Measurements from ENCODE around the gene FMNL3.

The FMNL3 gene

GRCh38 chr12:49641748-49642369 is 65.3 kb downstream of the FMNL3 start:
- TF ChIP-seq CTCF (IDR thresholded peaks at IDR 0.05; ENCODE audit: insufficient read depth, low read depth, low read length, missing control alignments) = no peak
- no peak overlapping the region for H3K4me3 ChIP-seq (ENCODE audit: low read depth, low read length)
- DNase-seq (ENCODE audit: low read depth) = no peak

GRCh38 chr12:49636979-49637755 is 70.0 kb downstream of the FMNL3 start:
- no peak overlapping the region for H3K4me3 ChIP-seq (ENCODE audit: low read depth, low read length)
- TF ChIP-seq CTCF (IDR thresholded peaks at IDR 0.05; ENCODE audit: insufficient read depth, low read depth, low read length, missing control alignments) = peak; percentile 78
- peak; percentile 78 for DNase-seq (ENCODE audit: low read depth)

- no peak for TF ChIP-seq CTCF (IDR thresholded peaks at IDR 0.05; ENCODE audit: insufficient read depth, low read depth, low read length, missing control alignments)
- H3K4me3 ChIP-seq (ENCODE audit: low read depth, low read length) = no peak overlapping the region
- DNase-seq (ENCODE audit: low read depth) = no peak
Measured at GRCh38 chr12:49636574-49636973, 70.6 kb downstream of the FMNL3 start.

GRCh38 chr12:49635656-49636055 is 71.5 kb downstream of the FMNL3 start:
- TF ChIP-seq CTCF (IDR thresholded peaks at IDR 0.05; ENCODE audit: insufficient read depth, low read depth, low read length, missing control alignments) = no peak
- DNase-seq (ENCODE audit: low read depth) = no peak

GRCh38 chr12:49635036-49635435 is 72.2 kb downstream of the FMNL3 start:
- DNase-seq (ENCODE audit: low read depth) = no peak
- H3K4me3 ChIP-seq (ENCODE audit: low read depth, low read length) = no peak overlapping the region
- no peak for TF ChIP-seq CTCF (IDR thresholded peaks at IDR 0.05; ENCODE audit: insufficient read depth, low read depth, low read length, missing control alignments)

More at GRCh38 chr12:49635656-49636055, 71.5 kb downstream of the FMNL3 start:
- H3K4me3 ChIP-seq (ENCODE audit: low read depth, low read length) = no peak overlapping the region

GRCh38 chr12:49633703-49634345 is 73.4 kb downstream of the FMNL3 start:
- no peak for DNase-seq (ENCODE audit: low read depth)
- H3K4me3 ChIP-seq (ENCODE audit: low read depth, low read length) = no peak overlapping the region
- TF ChIP-seq CTCF (IDR thresholded peaks at IDR 0.05; ENCODE audit: insufficient read depth, low read depth, low read length, missing control alignments) = no peak
